IMR-90 (cell line): ENCODE measurements around the gene APOC1. TPM values are rescaled to one million over a fixed set of nuclear protein-coding genes. Genes with fewer than 3 reads are reported as not detected.

Source experiments
- ATAC-seq: fragments of 200-7000 bp; cut with Tn5 transposase; 2 replicates; pipeline ENCODE4 v1.9.1; 2020; ENCODE audit warnings: low read depth, mild to moderate bottlenecking, moderate library complexity
- BruUV-seq: library from RNA; stranded (reverse); fragments of 400-500 nt; replicated peaks from 2 replicates; lab custom pipeline; 2021; lab: Mats Ljungman, UMichigan
- CTCF ChIA-PET: fragments of 300-600 bp; formaldehyde crosslinking; extraction: SDS; loops from one replicate; lab custom pipeline; 2021; ENCODE audit warnings: antibody characterized with exemption; lab: Yijun Ruan, JAX
- POLR2A ChIA-PET: fragments of 300-600 bp; sonication (Branson Sonifier 250); formaldehyde crosslinking; loops from one replicate; lab custom pipeline; 2022; ENCODE audit warnings: antibody characterized with exemption; ENCODE audit not compliant: unreplicated experiment; lab: Charles Lee
- DNase-seq: peaks from one replicate; pipeline ENCODE4 v3.0.0; 2013
- H2AFZ ChIP-seq: replicated peaks from 2 replicates; pipeline ENCODE3; 2013; ENCODE audit warnings: low read length, mild to moderate bottlenecking; ENCODE audit not compliant: poor library complexity
- H2AK5ac ChIP-seq: 2 replicates; pipeline ENCODE4 v1.6.1; 2013; ENCODE audit warnings: low read depth, low read length, inconsistent platforms
- H2AK9ac ChIP-seq: replicated peaks from 2 replicates; pipeline ENCODE3; 2013; ENCODE audit warnings: mild to moderate bottlenecking, low read depth, low read length, moderate library complexity; ENCODE audit not compliant: poor library complexity
- H2BK120ac ChIP-seq: 2 replicates; pipeline ENCODE4 v1.6.1; 2013; ENCODE audit warnings: low read depth, low read length, inconsistent platforms
- H2BK15ac ChIP-seq: 3 replicates; pipeline ENCODE4 v1.6.1; 2013; ENCODE audit warnings: low read depth, low read length, inconsistent platforms
- H2BK20ac ChIP-seq: 2 replicates; pipeline ENCODE4 v1.6.1; 2013; ENCODE audit warnings: low read depth, mild to moderate bottlenecking, inconsistent platforms, low read length, moderate library complexity
- H2BK5ac ChIP-seq: 2 replicates; pipeline ENCODE4 v1.6.1; 2013; ENCODE audit warnings: mild to moderate bottlenecking, low read depth, low read length, inconsistent platforms; ENCODE audit not compliant: poor library complexity, severe bottlenecking
- H3K14ac ChIP-seq: replicated peaks from 2 replicates; pipeline ENCODE4 v1.6.1; 2013; ENCODE audit warnings: low read depth, low read length, inconsistent platforms
- H3K18ac ChIP-seq: 2 replicates; pipeline ENCODE4 v1.6.1; 2013; ENCODE audit warnings: low read depth, low read length, control low read depth
- H3K23ac ChIP-seq: 2 replicates; pipeline ENCODE4 v1.6.1; 2013; ENCODE audit warnings: low read depth, low read length, inconsistent platforms
- H3K27ac ChIP-seq: 2 replicates; pipeline ENCODE4 v1.5.1; 2013; ENCODE audit warnings: mild to moderate bottlenecking, control low read depth, low read length; ENCODE audit not compliant: insufficient read depth
- H3K27me3 ChIP-seq: 2 replicates; pipeline ENCODE4 v1.6.1; 2013; ENCODE audit warnings: low read length; ENCODE audit not compliant: control insufficient read depth, insufficient read depth
- H3K36me3 ChIP-seq: 2 replicates; pipeline ENCODE4 v1.6.1; 2013; ENCODE audit warnings: low read length, mixed read lengths; ENCODE audit not compliant: control insufficient read depth, insufficient read depth
- H3K4ac ChIP-seq: 2 replicates; pipeline ENCODE4 v1.6.1; 2013; ENCODE audit warnings: low read depth, low read length, inconsistent platforms
- H3K4me1 ChIP-seq: 2 replicates; pipeline ENCODE4 v1.6.1; 2013; ENCODE audit warnings: low read length, mixed read lengths; ENCODE audit not compliant: control insufficient read depth, insufficient read depth
- H3K4me2 ChIP-seq: 2 replicates; pipeline ENCODE4 v1.6.1; 2013; ENCODE audit warnings: low read depth, mild to moderate bottlenecking, control low read depth, low read length, moderate library complexity
- H3K4me3 ChIP-seq: 2 replicates; pipeline ENCODE4 v1.5.1; 2013; ENCODE audit warnings: low read depth, mild to moderate bottlenecking, control low read depth, low read length, moderate library complexity; ENCODE audit not compliant: insufficient read depth
- H3K56ac ChIP-seq: 2 replicates; pipeline ENCODE4 v1.6.1; 2013; ENCODE audit warnings: low read length, inconsistent platforms; ENCODE audit not compliant: insufficient read depth; ENCODE audit errors: extremely low read depth
- H3K79me1 ChIP-seq, 2 experiments: 2 replicates each; pipeline ENCODE4 v1.6.1; 2013; ENCODE audit warnings: low read length in 2 of 2, inconsistent platforms in 1 of 2, low read depth in 1 of 2
- H3K9ac ChIP-seq: 2 replicates; pipeline ENCODE4 v1.6.1; 2013; ENCODE audit warnings: low read depth, low read length, control low read depth
- H3K9me1 ChIP-seq: 2 replicates; pipeline ENCODE4 v1.6.1; 2013; ENCODE audit warnings: low read length, inconsistent platforms; ENCODE audit not compliant: insufficient read depth
- H3K9me3 ChIP-seq: 2 replicates; pipeline ENCODE4 v1.6.1; 2013; ENCODE audit warnings: low read length; ENCODE audit not compliant: control insufficient read depth, insufficient read depth
- H4K20me1 ChIP-seq: 2 replicates; pipeline ENCODE4 v1.6.1; 2013; ENCODE audit warnings: low read length, inconsistent platforms; ENCODE audit not compliant: insufficient read depth
- H4K5ac ChIP-seq: 2 replicates; pipeline ENCODE4 v1.6.1; 2013; ENCODE audit warnings: mild to moderate bottlenecking, low read depth, low read length, control low read depth
- H4K8ac ChIP-seq, 2 experiments: 2 replicates each; pipeline ENCODE4 v1.6.1; 2013; ENCODE audit warnings: low read depth in 2 of 2, low read length in 2 of 2, control low read depth in 1 of 2, inconsistent platforms in 1 of 2
- H4K91ac ChIP-seq: 2 replicates; pipeline ENCODE4 v1.6.1; 2013; ENCODE audit warnings: low read depth, low read length, inconsistent platforms; ENCODE audit not compliant: insufficient read depth
- MAFK ChIP-seq: IDR thresholded peaks from 2 replicates; pipeline ENCODE4 v1.6.1; 2012; ENCODE audit warnings: low read depth, low read length, improper control_type of control experiment
- RAD21 ChIP-seq: IDR thresholded peaks from 2 replicates; pipeline ENCODE4 v1.6.1; 2012; ENCODE audit warnings: low read length, improper control_type of control experiment
- RFX5 ChIP-seq: IDR thresholded peaks from 2 replicates; pipeline ENCODE4 v1.8.0; 2012; ENCODE audit warnings: low read depth, mild to moderate bottlenecking, low read length, moderate library complexity
- WGBS, 2 experiments: methylation state at CpG; one replicate each; pipeline versions ENCODE4 v1.1.5 to v1.1.7; 2013; ENCODE audit warnings: missing lambda C conversion rate in 2 of 2; ENCODE audit not compliant: insufficient read length in 1 of 2; ENCODE audit errors: extremely low coverage in 2 of 2; 5-methylcytosine and 5-hydroxymethylcytosine counted together
- dilution Hi-C: fragments of 300-500 bp; cut with HindIII; formaldehyde crosslinking; loops from one replicate; pipeline ENCODE4 v1.14.3; 2018; ENCODE audit warnings: low sequenced_read_pairs; ENCODE audit not compliant: unreplicated experiment
- in situ Hi-C: fragments of 300-500 bp; cut with MboI; formaldehyde crosslinking; loops from 3 replicates; pipeline ENCODE4 v1.14.3; 2019; ENCODE audit warnings: low sequenced_read_pairs, inconsistent platforms, mixed read lengths
- intact Hi-C: fragments of 100-400 bp; cut with micrococcal nuclease; formaldehyde crosslinking; loops from 2 replicates; pipeline ENCODE4 v1.10.0; 2022
- polyA plus RNA-seq, 3 experiments: library from polyadenylated mRNA; depleted of rRNA; stranded (reverse); fragments of >200 nt; gene quantifications; 2 replicates each; pipeline ENCODE4 v1.2.3, GENCODE V29; 2012; ENCODE audit warnings: low replicate concordance in 1 of 3
- total RNA-seq: library from RNA; depleted of rRNA; stranded (reverse); fragments of >200 nt; gene quantifications from 2 replicates; pipeline ENCODE4 v1.2.3, GENCODE V29; 2012
- TF ChIP-seq, protein P1 (sequence below): fragments of 150-350 bp; IDR thresholded peaks from 2 replicates; pipeline ENCODE4 v1.6.1; 2017; ENCODE audit warnings: mild to moderate bottlenecking, antibody characterized with exemption, low read length, low read depth

Gene APOC1
- total and polyA plus RNA-seq, 2 of the 4 experiments (the other 2 are of a cell fraction): 1.1 TPM; not detected in 1

DNA sequence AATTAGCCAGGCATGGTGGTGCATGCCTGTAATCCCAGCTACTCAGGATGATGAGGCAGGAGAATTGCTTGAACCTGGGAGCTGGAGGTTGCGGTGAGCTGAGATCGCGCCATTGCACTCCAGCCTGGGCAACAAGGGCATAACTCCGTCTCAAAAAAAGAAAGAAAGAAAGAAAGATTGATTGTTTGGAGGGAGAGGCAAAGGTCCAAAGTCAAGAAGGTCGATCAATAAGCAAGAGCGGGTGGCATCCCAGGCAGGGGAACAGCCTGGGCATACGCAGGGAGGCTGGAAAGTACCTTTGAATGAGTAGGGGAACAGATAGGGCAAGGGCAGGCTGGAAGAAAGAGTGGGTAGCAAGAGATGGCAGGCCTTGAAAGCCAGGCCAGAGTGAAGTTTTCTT is 15.7 kb downstream of the APOC1 start:
- no peak overlapping the region for H4K5ac ChIP-seq
- no peak overlapping the region for H3K14ac ChIP-seq
- WGBS, 2 experiments: 80% methylated on average over 5 of the region's 7 CpGs; no CpG with 5 or more reads in 1 of the 2 experiments
- no peak overlapping the region for H2BK20ac ChIP-seq
- ChIA-PET POLR2A (no interaction called here), CTCF (interaction anchor here (0.6 kb wide), 1 partner anchor 270 kb away, joined by 4 read pairs; no protein-coding TSS in a partner anchor)
- no TSS peak for BruUV-seq
- H2AFZ ChIP-seq: no peak overlapping the region
- no peaks in the 10 kb centered on the region for H3K9me1 ChIP-seq
- no peak overlapping the region for H3K18ac ChIP-seq
- H3K4me3 ChIP-seq: no peak overlapping the region
- H3K56ac ChIP-seq: no peak overlapping the region
- no peaks in the 10 kb centered on the region for H3K79me1 ChIP-seq
- H3K4ac ChIP-seq: no peak overlapping the region
- H2BK120ac ChIP-seq: no peak overlapping the region
- no peak overlapping the region for H2AK5ac ChIP-seq
- no peak overlapping the region for H2AK9ac ChIP-seq
- no peaks in the 10 kb centered on the region for H3K9me3 ChIP-seq
- H3K23ac ChIP-seq: no peak overlapping the region
- H4K20me1 ChIP-seq: no peaks in the 10 kb centered on the region
- dilution Hi-C loops (no loop called here), intact Hi-C loops (no loop called here), in situ Hi-C loops (no loop called here)
- H3K36me3 ChIP-seq: no peaks in the 10 kb centered on the region
- H3K4me2 ChIP-seq: no peak overlapping the region
- no peak overlapping the region for H3K9ac ChIP-seq
- ATAC-seq (no peak), DNase-seq (no peak)
- H3K27ac ChIP-seq: no peak overlapping the region
- no peak overlapping the region for H2BK5ac ChIP-seq
- no peak overlapping the region for H2BK15ac ChIP-seq
- H3K27me3 ChIP-seq: peaks cover 5% of the 10 kb centered on the region
- TF ChIP-seq MAFK: no peak
- TF ChIP-seq RFX5: no peak
- no peak for TF ChIP-seq RAD21
- TF ChIP-seq, protein P1, sequence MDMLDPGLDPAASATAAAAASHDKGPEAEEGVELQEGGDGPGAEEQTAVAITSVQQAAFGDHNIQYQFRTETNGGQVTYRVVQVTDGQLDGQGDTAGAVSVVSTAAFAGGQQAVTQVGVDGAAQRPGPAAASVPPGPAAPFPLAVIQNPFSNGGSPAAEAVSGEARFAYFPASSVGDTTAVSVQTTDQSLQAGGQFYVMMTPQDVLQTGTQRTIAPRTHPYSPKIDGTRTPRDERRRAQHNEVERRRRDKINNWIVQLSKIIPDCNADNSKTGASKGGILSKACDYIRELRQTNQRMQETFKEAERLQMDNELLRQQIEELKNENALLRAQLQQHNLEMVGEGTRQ: no peak
- H4K91ac ChIP-seq: no peak overlapping the region
- H4K8ac ChIP-seq: no peak overlapping the region
- peaks cover 12% of the 10 kb centered on the region for H3K4me1 ChIP-seq
